ENCODE results near the gene SLC2A8. TPM values are rescaled to one million over a fixed set of nuclear protein-coding genes. Genes with fewer than 3 reads are reported as not detected.
A peak's percentile ranks its signal among the peaks of the same experiment; 100 is the strongest.

The SLC2A8 gene
- polyA plus RNA-seq, 3 donors = 6.6 to 8.7 (median 6.6) TPM

DNA sequence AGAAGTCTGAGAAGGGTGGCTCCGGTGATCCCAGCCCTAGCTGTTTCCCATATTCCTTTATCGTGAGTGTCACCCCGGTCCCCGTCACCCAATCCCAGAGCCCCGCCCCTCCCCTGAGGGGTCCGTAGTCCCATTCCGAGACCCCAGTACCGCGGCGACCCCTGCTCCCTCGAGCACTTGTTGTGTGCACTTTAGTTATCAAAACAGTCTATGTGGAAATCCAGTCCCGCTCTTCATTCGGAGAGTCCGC, 54.6 kb downstream of the SLC2A8 start:
- Mint-ChIP-seq H3K4me3 (peak overlapping the region; percentile 93 to 97), H3K27ac (peak overlapping the region; percentile 92 to 96 (median 96)), H3K4me1 (peaks cover 56% of the 10 kb centered on the region), H3K27me3 (ENCODE audit: low read depth in 3 of 3) (peaks cover 0 to 1% (median 0%) of the 10 kb centered on the region in 3 donors), H3K9me3 (no peaks in the 10 kb centered on the region), H3K36me3 (peaks cover 31 to 51% of the 10 kb centered on the region in 2 donors)
- intact Hi-C loops (cut with micrococcal nuclease) = loop anchor here (2.0 to 10.0 kb wide), 3 partner anchors 27 to 227 kb away; partner anchors contain the start of genes SLC2A8 (in 1 of the 2) and ZNF79 (in 1 of the 2)
- Histone ChIP-seq H2AFZ (ENCODE audit: insufficient read depth, low read depth, low read length, poor library complexity, severe bottlenecking) (peak overlapping the region; percentile 97), H3K27me3 (ENCODE audit: control insufficient read depth in 2 of 2, insufficient read depth in 2 of 2, low read length in 2 of 2) (no peaks in the 10 kb centered on the region), H3K4me3 (replicated peaks in 1 of 3; ENCODE audit: low read depth in 2 of 3, low read length in 3 of 3) (peak overlapping the region; percentile 69 to 97 (median 76)), H3K4me1 (ENCODE audit: control insufficient read depth in 1 of 2, insufficient read depth in 2 of 2, low read length in 2 of 2) (peaks cover 56 to 61% of the 10 kb centered on the region in 2 donors), H4K20me1 (ENCODE audit: insufficient read depth, low read length) (peaks cover 45% of the 10 kb centered on the region), H3K36me3 (replicated peaks in 1 of 2; ENCODE audit: control insufficient read depth in 1 of 2, insufficient read depth in 2 of 2, low read length in 2 of 2) (peaks cover 30 to 36% of the 10 kb centered on the region in 2 donors), H3K27ac (ENCODE audit: low read depth in 1 of 2, low read length in 2 of 2) (peak overlapping the region; percentile 78 to 91), H3K9me3 (replicated peaks in 1 of 2; ENCODE audit: control insufficient read depth in 1 of 2, insufficient read depth in 1 of 2, low read length in 2 of 2) (no peaks in the 10 kb centered on the region), H3K4me2 (replicated peaks; ENCODE audit: extremely low read depth, low read length, poor library complexity, severe bottlenecking) (peak overlapping the region; percentile 98), H3K9ac (ENCODE audit: insufficient read depth, low read length, poor library complexity, severe bottlenecking) (peak overlapping the region; percentile 84), H3K79me2 (ENCODE audit: insufficient read depth, low read length) (peaks cover 56% of the 10 kb centered on the region)
- DNase-seq = peak in 1 of 3 donors; percentile 29
- 0% methylated on average over 14 of the region's 14 CpGs for WGBS (ENCODE audit: insufficient coverage)
- no peak for TF ChIP-seq CTCF (IDR thresholded peaks at IDR 0.05)

DNA sequence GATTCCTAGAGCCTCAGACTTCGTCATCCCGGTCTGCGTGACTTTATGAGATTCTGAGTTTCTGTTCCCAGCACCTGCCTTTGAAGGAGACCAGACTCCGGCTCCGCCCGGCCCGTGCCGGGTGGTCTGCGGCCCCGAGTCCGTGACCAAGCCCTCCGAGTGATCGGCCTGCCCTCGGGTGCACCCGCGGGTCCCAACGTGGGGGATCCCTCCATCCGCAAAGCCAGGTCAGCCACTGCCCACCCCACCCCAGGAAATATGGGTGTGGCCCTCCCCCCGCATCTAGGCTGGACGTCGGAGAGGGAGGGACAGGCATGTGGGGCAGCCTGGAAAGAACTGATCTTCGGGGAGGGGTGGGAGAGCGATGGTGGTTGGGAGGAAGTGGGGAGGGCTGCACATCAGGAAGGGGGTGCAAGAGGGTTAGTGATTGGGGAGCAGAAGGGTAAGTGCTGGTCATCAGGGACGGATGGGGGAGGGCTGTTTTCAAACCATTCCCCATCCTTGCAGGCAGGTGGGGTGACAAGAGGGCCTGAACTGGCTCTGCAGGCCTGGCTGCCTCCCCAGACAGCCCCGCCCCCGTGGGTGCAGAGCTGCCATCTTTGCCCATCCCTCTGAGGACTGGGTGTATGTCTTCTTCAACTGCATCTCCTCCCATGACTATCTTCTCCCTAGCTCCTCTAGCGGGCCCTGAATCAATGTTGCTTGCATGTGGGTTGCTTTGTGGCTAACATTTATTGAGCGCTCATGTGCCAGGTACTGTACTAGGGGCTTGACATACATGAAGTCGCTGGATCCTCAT, 55.1 kb downstream of the SLC2A8 start:
- Mint-ChIP-seq H3K4me3 (peak overlapping the region; percentile 93 to 97), H3K27me3 (ENCODE audit: low read depth in 3 of 3) (peaks cover 0 to 1% (median 0%) of the 10 kb centered on the region in 3 donors), H3K4me1 (peaks cover 60% of the 10 kb centered on the region), H3K36me3 (peaks cover 30 to 51% of the 10 kb centered on the region in 2 donors), H3K27ac (peak overlapping the region; percentile 92 to 96 (median 96)), H3K9me3 (no peaks in the 10 kb centered on the region)
- peak; percentile 15 to 73 (median 50) for DNase-seq
- no peak for TF ChIP-seq CTCF (IDR thresholded peaks at IDR 0.05)
- Histone ChIP-seq H2AFZ (ENCODE audit: insufficient read depth, low read depth, low read length, poor library complexity, severe bottlenecking) (peak overlapping the region; percentile 97), H3K4me3 (replicated peaks in 1 of 3; ENCODE audit: low read depth in 2 of 3, low read length in 3 of 3) (peak overlapping the region; percentile 69 to 97 (median 76)), H3K4me2 (replicated peaks; ENCODE audit: extremely low read depth, low read length, poor library complexity, severe bottlenecking) (peak overlapping the region; percentile 98), H3K9ac (ENCODE audit: insufficient read depth, low read length, poor library complexity, severe bottlenecking) (peak overlapping the region; percentile 84), H4K20me1 (ENCODE audit: insufficient read depth, low read length) (peaks cover 39% of the 10 kb centered on the region), H3K27ac (ENCODE audit: low read depth in 1 of 2, low read length in 2 of 2) (peak overlapping the region; percentile 78 to 91), H3K9me3 (replicated peaks in 1 of 2; ENCODE audit: control insufficient read depth in 1 of 2, insufficient read depth in 1 of 2, low read length in 2 of 2) (no peaks in the 10 kb centered on the region), H3K36me3 (replicated peaks in 1 of 2; ENCODE audit: control insufficient read depth in 1 of 2, insufficient read depth in 2 of 2, low read length in 2 of 2) (peaks cover 25 to 33% of the 10 kb centered on the region in 2 donors), H3K79me2 (ENCODE audit: insufficient read depth, low read length) (peaks cover 56% of the 10 kb centered on the region), H3K27me3 (ENCODE audit: control insufficient read depth in 2 of 2, insufficient read depth in 2 of 2, low read length in 2 of 2) (no peaks in the 10 kb centered on the region), H3K4me1 (ENCODE audit: control insufficient read depth in 1 of 2, insufficient read depth in 2 of 2, low read length in 2 of 2) (peaks cover 59 to 63% of the 10 kb centered on the region in 2 donors)
- WGBS (ENCODE audit: insufficient coverage) = 8% methylated on average over 23 of the region's 29 CpGs
- intact Hi-C loops (cut with micrococcal nuclease) = loop anchor here (2.0 to 10.0 kb wide), 3 partner anchors 27 to 227 kb away; partner anchors contain the start of genes SLC2A8 (in 1 of the 2) and ZNF79 (in 1 of the 2)

Data from CD14-positive monocyte (primary cell).